Posterior vena cava (tissue), 2 donors: Measurements from ENCODE around the gene ZNF18. TPM values are rescaled to one million over a fixed set of nuclear protein-coding genes. Genes with fewer than 3 reads are reported as not detected.

Experiments used
- DNase-seq: peaks from one replicate; pipeline ENCODE4 v3.0.0-alpha.2; 2020; ENCODE audit warnings: low spot score
- intact Hi-C, 2 donors: fragments of 100-400 bp; cut with DNase I; formaldehyde crosslinking; loops; one replicate each; pipeline versions ENCODE4 v1.14.1 to v1.14.2; 2022 to 2023
- total RNA-seq, 2 donors: library from RNA; stranded (reverse); fragmentation: NEBNext Ultra II Directional; extraction: Animal tissue kit (Norgen Biotek cat#: 25700); gene quantifications; one replicate each; pipeline ENCODE4 v1.2.1, GENCODE V29; 2021
- donor health status: DM: yes; HTN: yes; CAD: no.
- donor health status: DM: yes; HTN: yes; CAD: no.

The ZNF18 gene
- total RNA-seq, 2 donors from 2014 or later: 6.5 TPM

DNA sequence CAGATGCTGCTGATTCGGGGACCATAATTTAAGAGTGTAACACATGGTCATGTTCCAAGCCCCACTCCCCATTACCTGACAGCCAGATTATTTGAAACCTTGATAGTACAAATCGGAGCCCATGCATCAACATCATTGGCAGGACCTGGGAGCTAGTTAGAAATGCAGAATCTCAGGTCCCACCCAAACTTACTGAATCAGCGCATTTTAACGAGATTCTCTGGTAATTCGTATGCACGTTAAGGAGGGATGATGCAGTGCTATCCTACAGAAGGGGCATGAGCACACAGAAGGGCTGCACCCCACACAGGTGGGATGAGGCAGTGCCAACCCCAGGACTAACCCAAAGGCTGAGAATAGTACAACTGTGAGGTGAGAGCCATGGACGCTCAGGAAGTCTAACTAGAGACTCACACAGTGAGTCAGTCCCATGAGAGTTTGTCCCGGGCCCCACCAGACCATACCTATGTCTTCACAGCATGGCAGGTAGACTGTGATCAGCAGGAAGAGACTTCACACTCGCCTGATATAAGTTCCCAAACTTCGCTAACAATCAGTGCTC, 64.9 kb downstream of the ZNF18 start:
- DNase-seq: no peak
- intact Hi-C loops: no loop called here

- no peak for DNase-seq
- intact Hi-C loops: no loop called here
Observed at GRCh38 chr17:11928436-11928835, 68.8 kb downstream of the ZNF18 start.

Other genes with a start within 250 kb of the ZNF18 start
- 10 to 100 TPM; 34.4 to 43.7 TPM for gene MAP2K4, start 23.4 kb upstream of the ZNF18 start, total RNA-seq